AG04450 (cell line): ENCODE data around the gene TALDO1. TPM values are rescaled to one million over a fixed set of nuclear protein-coding genes. Genes with fewer than 3 reads are reported as not detected.
"Not testable (repeated sequence)": the region's sequence is repeated elsewhere in the genome, so short reads cannot be mapped to it uniquely, and the experiment has no call there.

Source experiments
- CTCF ChIA-PET: fragments of 300-600, 350-600 bp; formaldehyde crosslinking; extraction: SDS; loops from one replicate; lab custom pipeline; 2022; ENCODE audit warnings: antibody characterized with exemption, inconsistent platforms; lab: Charles Lee
- POLR2A ChIA-PET: fragments of 350-600 bp; formaldehyde crosslinking; extraction: SDS; loops from one replicate; lab custom pipeline; 2021; ENCODE audit warnings: antibody characterized with exemption, inconsistent platforms; lab: Yijun Ruan, JAX
- DNase-seq: peaks from one replicate; pipeline ENCODE4 v3.0.0-alpha.2; 2011; ENCODE audit warnings: low read depth, low spot score
- H3K27ac ChIP-seq: one replicate; pipeline ENCODE4 v1.5.1; 2012; ENCODE audit warnings: low read depth, low read length, control low read depth
- H3K27me3 ChIP-seq: one replicate; pipeline ENCODE4 v1.6.0; 2012; ENCODE audit warnings: low read length; ENCODE audit not compliant: control insufficient read depth, insufficient read depth
- H3K4me3 ChIP-seq: 2 replicates; pipeline ENCODE4 v1.5.1; 2011; ENCODE audit warnings: mild to moderate bottlenecking, low read depth, low read length, control low read depth
- H3K9me3 ChIP-seq: 2 replicates; pipeline ENCODE4 v1.5.1; 2012; ENCODE audit warnings: low read length; ENCODE audit not compliant: control insufficient read depth, insufficient read depth
- CTCF ChIP-seq: IDR thresholded peaks from 2 replicates; pipeline ENCODE4 v1.5.1; 2011; ENCODE audit warnings: low read depth, low read length, control low read depth, inconsistent platforms
- polyA plus RNA-seq: library from polyadenylated mRNA; depleted of rRNA; stranded (reverse); fragments of >200 nt; gene quantifications from 2 replicates; pipeline ENCODE4 v1.2.3, GENCODE V29; 2011

The TALDO1 gene
- polyA plus RNA-seq, 1 experiment = 242 TPM

GRCh38 chr11:733072-733471, 14.2 kb upstream of the TALDO1 start:
- Histone ChIP-seq H3K9me3 (no peaks in the 10 kb centered on the region; the same call in 1 of the 2 replicates), H3K27me3 (peaks cover 11% of the 10 kb centered on the region), H3K27ac (no peak overlapping the region), H3K4me3 (no peak overlapping the region)
- TF ChIP-seq CTCF = no peak
- ChIA-PET CTCF (interaction anchor here (1.4 kb wide), 1 partner anchor 10 kb away, joined by 3 read pairs; no protein-coding TSS in a partner anchor), POLR2A (no interaction called here)
- no peak for DNase-seq

- CTCF ChIA-PET, H3K27ac ChIP-seq, H3K9me3 ChIP-seq, H3K4me3 ChIP-seq, DNase-seq, POLR2A ChIA-PET: not testable (repeated sequence)
- H3K27me3 ChIP-seq = peaks cover 18% of the 10 kb centered on the region
Measured at GRCh38 chr11:734541-734940, 12.7 kb upstream of the TALDO1 start.

DNA sequence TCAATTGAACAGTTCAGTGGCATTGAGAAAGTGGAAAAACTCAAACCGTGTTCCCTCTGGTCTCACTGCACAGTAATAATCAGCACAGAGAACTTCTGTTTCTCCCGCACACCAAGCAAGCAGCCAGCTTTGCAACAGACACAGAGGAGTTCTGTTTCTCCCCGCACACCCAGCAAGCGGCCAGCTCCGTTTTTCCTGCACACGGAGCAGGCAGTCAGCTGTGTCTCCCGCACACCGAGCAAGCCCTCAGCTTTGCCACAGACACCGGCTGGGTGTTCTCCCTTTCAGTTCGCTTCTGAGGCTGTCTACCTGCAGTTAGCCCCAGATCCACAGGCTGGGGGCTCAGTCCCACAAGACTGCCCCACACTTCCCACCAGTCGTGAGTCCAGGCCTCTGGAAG, 9.9 kb upstream of the TALDO1 start:
- no peak for DNase-seq
- Histone ChIP-seq H3K4me3 (no peak overlapping the region), H3K27ac (no peak overlapping the region), H3K9me3 (no peaks in the 10 kb centered on the region; the same call in 1 of the 2 replicates), H3K27me3 (peaks cover 18% of the 10 kb centered on the region)
- ChIA-PET POLR2A (no interaction called here), CTCF (no interaction called here)
- no peak for TF ChIP-seq CTCF

- POLR2A ChIA-PET = not testable (repeated sequence)
Measured at GRCh38 chr11:737899-738298, 9.4 kb upstream of the TALDO1 start.

GRCh38 chr11:742156-742546, 5.1 kb upstream of the TALDO1 start:
- no peak for DNase-seq
- TF ChIP-seq CTCF = no peak
- POLR2A ChIA-PET = no interaction called here
- CTCF ChIA-PET = no interaction called here
- H3K27me3 ChIP-seq = peaks cover 15% of the 10 kb centered on the region
- no peak overlapping the region for H3K4me3 ChIP-seq
- H3K27ac ChIP-seq = no peak overlapping the region
- H3K9me3 ChIP-seq = no peaks in the 10 kb centered on the region; the same call in 1 of the 2 replicates

More at GRCh38 chr11:737899-738298, 9.4 kb upstream of the TALDO1 start:
- H3K27me3 ChIP-seq = peaks cover 17% of the 10 kb centered on the region
- H3K9me3 ChIP-seq, H3K4me3 ChIP-seq, CTCF ChIA-PET, DNase-seq, H3K27ac ChIP-seq: not testable (repeated sequence)

- no peak for TF ChIP-seq CTCF
- ChIA-PET CTCF (no interaction called here), POLR2A (interaction anchor here (1.3 kb wide), 1 partner anchor 76 kb away, joined by 3 read pairs; the partner anchor contains the start of gene PNPLA2)
- Histone ChIP-seq H3K9me3 (no peaks in the 10 kb centered on the region; the same call in 1 of the 2 replicates), H3K27ac (no peak overlapping the region), H3K27me3 (peaks cover 11% of the 10 kb centered on the region), H3K4me3 (no peak overlapping the region)
- DNase-seq = no peak
Measured at GRCh38 chr11:742571-743201, 4.6 kb upstream of the TALDO1 start.
